Muscle layer of duodenum (tissue), 2 donors: ENCODE results near the gene AR.

Experiments used
- H3K27ac ChIP-seq: one replicate; pipeline ENCODE4 v1.7.0; 2013; ENCODE audit warnings: mild to moderate bottlenecking, low read length
- H3K27me3 ChIP-seq: one replicate; pipeline ENCODE4 v1.7.0; 2013; ENCODE audit warnings: low read depth, mild to moderate bottlenecking, control low read depth, low read length
- H3K36me3 ChIP-seq, 2 donors: one replicate each; pipeline ENCODE4 v1.7.0; 2013; ENCODE audit warnings: low read length in 2 of 2, control low read depth in 1 of 2, mild to moderate bottlenecking in 1 of 2; ENCODE audit not compliant: insufficient read depth in 2 of 2, control insufficient read depth in 1 of 2
- H3K4me1 ChIP-seq, 2 donors: one replicate each; pipeline ENCODE4 v1.7.0; 2013; ENCODE audit warnings: low read length in 2 of 2, mild to moderate bottlenecking in 2 of 2, control low read depth in 1 of 2, moderate library complexity in 1 of 2; ENCODE audit not compliant: insufficient read depth in 2 of 2, control insufficient read depth in 1 of 2
- H3K4me3 ChIP-seq, 2 donors: one replicate each; pipeline ENCODE4 v1.7.0; 2013; ENCODE audit warnings: low read length in 2 of 2, low read depth in 1 of 2, mild to moderate bottlenecking in 1 of 2
- H3K9me3 ChIP-seq, 2 donors: one replicate each; pipeline ENCODE4 v1.7.0; 2013; ENCODE audit warnings: low read length in 2 of 2, control low read depth in 1 of 2, mild to moderate bottlenecking in 1 of 2; ENCODE audit not compliant: control insufficient read depth in 1 of 2
- donor health status: healthy.

Gene AR

GRCh38 chrX:67544281-67545035, 637 bp downstream of the AR start:
- Histone ChIP-seq H3K4me3 (peak overlapping the region; percentile 44 to 64), H3K9me3 (no peaks in the 10 kb centered on the region), H3K4me1 (peaks cover 0 to 13% of the 10 kb centered on the region in 2 donors), H3K36me3 (no peaks in the 10 kb centered on the region), H3K27ac (no peak overlapping the region), H3K27me3 (no peaks in the 10 kb centered on the region)

GRCh38 chrX:67545036-67545821, 1.4 kb downstream of the AR start:
- Histone ChIP-seq H3K9me3 (no peaks in the 10 kb centered on the region), H3K4me3 (peak overlapping the region; percentile 55 to 60), H3K36me3 (no peaks in the 10 kb centered on the region), H3K4me1 (peaks cover 0 to 13% of the 10 kb centered on the region in 2 donors), H3K27me3 (no peaks in the 10 kb centered on the region), H3K27ac (no peak overlapping the region)

DNA sequence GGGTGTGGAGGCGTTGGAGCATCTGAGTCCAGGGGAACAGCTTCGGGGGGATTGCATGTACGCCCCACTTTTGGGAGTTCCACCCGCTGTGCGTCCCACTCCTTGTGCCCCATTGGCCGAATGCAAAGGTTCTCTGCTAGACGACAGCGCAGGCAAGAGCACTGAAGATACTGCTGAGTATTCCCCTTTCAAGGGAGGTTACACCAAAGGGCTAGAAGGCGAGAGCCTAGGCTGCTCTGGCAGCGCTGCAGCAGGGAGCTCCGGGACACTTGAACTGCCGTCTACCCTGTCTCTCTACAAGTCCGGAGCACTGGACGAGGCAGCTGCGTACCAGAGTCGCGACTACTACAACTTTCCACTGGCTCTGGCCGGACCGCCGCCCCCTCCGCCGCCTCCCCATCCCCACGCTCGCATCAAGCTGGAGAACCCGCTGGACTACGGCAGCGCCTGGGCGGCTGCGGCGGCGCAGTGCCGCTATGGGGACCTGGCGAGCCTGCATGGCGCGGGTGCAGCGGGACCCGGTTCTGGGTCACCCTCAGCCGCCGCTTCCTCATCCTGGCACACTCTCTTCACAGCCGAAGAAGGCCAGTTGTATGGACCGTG, 2.2 kb downstream of the AR start:
- peaks cover 0 to 13% of the 10 kb centered on the region in 2 donors for H3K4me1 ChIP-seq
- no peak overlapping the region for H3K27ac ChIP-seq
- peak overlapping the region; percentile 55 to 60 for H3K4me3 ChIP-seq
- H3K27me3 ChIP-seq: no peaks in the 10 kb centered on the region
- no peaks in the 10 kb centered on the region for H3K36me3 ChIP-seq
- H3K9me3 ChIP-seq: no peaks in the 10 kb centered on the region

- peak overlapping the region; percentile 23 for H3K27ac ChIP-seq
- H3K27me3 ChIP-seq: no peaks in the 10 kb centered on the region
- H3K9me3 ChIP-seq: no peaks in the 10 kb centered on the region
- no peaks in the 10 kb centered on the region for H3K36me3 ChIP-seq
- H3K4me3 ChIP-seq: peak overlapping the region; percentile 57 to 59
- peaks cover 0 to 13% of the 10 kb centered on the region in 2 donors for H3K4me1 ChIP-seq
Measured at GRCh38 chrX:67546496-67547423, 2.9 kb downstream of the AR start.

GRCh38 chrX:67555578-67556203, 11.9 kb downstream of the AR start:
- H3K27me3 ChIP-seq: no peaks in the 10 kb centered on the region

DNA sequence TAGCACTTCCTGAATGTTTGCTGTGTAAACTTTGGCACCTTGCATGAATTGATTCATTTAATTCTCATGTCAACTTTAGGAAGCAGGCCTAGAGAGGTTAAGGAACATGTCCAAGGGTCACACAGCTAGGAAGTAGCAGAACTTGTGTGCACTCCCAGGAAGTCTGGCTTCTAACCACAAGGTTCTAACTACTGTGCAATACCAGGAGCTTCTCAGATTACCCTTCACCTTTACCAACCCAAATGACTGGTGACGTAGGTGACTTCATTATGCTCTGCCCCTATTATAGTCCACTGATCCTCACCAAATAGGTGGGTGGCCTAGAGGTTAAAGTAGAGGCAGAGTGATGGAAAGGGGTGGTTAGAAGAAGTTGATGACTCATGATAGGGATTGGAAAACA, 14.4 kb downstream of the AR start:
- H3K4me3 ChIP-seq: no peak overlapping the region
- no peaks in the 10 kb centered on the region for H3K9me3 ChIP-seq
- H3K27ac ChIP-seq: no peak overlapping the region
- H3K36me3 ChIP-seq: no peaks in the 10 kb centered on the region
- H3K27me3 ChIP-seq: no peaks in the 10 kb centered on the region
- no peaks in the 10 kb centered on the region for H3K4me1 ChIP-seq

More at GRCh38 chrX:67555578-67556203, 11.9 kb downstream of the AR start:
- no peaks in the 10 kb centered on the region for H3K9me3 ChIP-seq
- H3K4me1 ChIP-seq: no peaks in the 10 kb centered on the region
- no peaks in the 10 kb centered on the region for H3K36me3 ChIP-seq
- H3K27ac ChIP-seq: no peak overlapping the region
- no peak overlapping the region for H3K4me3 ChIP-seq

DNA sequence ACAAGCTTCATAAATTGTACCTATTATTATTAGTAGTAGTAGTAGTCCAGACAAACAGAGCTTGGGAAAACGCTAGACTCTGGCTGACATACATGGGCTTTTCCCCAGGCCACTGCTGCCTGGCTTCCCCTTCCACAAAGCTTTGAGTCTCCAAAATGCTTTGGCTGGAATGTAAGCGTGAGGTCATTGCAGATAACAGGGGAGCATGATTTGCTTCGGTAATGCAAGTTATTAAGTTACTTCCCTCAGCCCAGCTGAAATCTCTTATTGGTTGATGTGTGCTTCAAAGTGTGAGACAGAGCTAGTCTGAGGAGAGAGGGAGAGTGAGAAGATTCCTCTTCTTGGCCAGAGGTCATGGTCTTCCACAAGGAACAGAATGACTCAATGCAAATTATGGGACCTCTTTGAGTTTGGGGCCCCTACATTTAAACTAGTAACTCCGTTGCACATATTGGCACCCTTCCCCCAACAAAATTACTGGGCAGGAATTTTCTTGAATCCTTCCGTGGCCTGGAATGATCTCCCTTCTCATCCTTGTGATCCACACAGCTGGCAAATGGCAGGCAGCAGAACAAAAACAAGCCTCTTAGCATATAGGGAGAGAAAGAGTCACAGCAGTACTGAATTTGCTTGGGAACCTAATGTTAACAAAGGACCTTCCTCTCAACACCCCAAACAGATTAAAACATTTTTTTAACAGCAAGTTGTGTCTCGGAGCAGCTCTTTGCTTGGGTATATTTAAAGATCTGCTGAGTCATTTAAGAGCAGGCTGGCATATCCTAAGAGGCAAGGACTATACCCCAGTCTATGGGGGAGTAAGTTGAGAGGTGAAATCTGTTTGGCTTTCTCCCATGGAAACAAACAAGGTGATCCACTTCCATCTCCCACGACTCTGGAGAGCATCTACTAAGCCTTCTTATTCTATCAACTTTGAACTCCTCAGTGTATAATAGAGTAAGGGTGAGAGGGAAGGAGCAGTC, 19.9 kb downstream of the AR start:
- H3K36me3 ChIP-seq: no peaks in the 10 kb centered on the region
- no peaks in the 10 kb centered on the region for H3K27me3 ChIP-seq
- no peak overlapping the region for H3K4me3 ChIP-seq
- no peak overlapping the region for H3K27ac ChIP-seq
- H3K4me1 ChIP-seq: no peaks in the 10 kb centered on the region
- no peaks in the 10 kb centered on the region for H3K9me3 ChIP-seq

DNA sequence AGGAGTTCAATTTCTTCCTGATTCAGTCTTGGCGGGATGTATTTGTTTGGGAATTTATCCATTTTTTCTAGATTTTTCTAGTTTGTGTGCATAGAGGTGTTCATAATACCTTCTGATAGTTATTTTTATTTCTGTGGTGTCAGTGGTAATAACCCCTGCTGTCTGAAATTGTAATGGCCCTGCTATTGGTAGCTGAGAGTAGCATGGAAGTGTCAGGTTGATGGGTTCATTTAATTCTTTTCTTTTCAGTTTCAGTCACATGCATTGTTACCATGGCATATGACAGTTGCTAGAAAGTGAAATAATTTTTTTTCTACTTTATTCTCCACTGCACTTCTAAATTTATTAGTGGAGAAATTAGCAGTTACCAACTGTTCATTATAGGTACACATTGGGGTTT, 20.7 kb downstream of the AR start:
- H3K36me3 ChIP-seq: no peaks in the 10 kb centered on the region
- H3K4me3 ChIP-seq: no peak overlapping the region
- H3K4me1 ChIP-seq: no peaks in the 10 kb centered on the region
- no peak overlapping the region for H3K27ac ChIP-seq
- no peaks in the 10 kb centered on the region for H3K9me3 ChIP-seq
- no peaks in the 10 kb centered on the region for H3K27me3 ChIP-seq

DNA sequence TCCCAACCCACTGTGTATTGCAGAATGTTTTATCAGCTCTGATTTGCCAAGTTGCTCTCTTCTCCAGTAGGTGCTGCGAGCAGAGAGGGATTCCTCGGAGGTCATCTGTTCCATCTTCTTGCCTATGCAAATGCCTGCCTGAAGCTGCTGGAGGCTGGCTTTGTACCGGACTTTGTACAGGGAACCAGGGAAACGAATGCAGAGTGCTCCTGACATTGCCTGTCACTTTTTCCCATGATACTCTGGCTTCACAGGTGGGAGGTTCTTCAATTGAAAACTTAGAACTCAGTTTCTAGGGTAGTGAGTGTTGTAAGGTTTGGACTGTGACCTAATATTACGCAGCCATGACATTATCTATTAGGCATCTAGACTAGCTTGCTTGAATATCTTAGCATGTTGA, 24.9 kb downstream of the AR start:
- no peaks in the 10 kb centered on the region for H3K27me3 ChIP-seq
- H3K4me1 ChIP-seq: no peaks in the 10 kb centered on the region
- H3K9me3 ChIP-seq: no peaks in the 10 kb centered on the region
- no peak overlapping the region for H3K27ac ChIP-seq
- H3K36me3 ChIP-seq: no peaks in the 10 kb centered on the region
- no peak overlapping the region for H3K4me3 ChIP-seq

GRCh38 chrX:67570839-67571238, 27.0 kb downstream of the AR start:
- H3K9me3 ChIP-seq: no peaks in the 10 kb centered on the region
- no peaks in the 10 kb centered on the region for H3K36me3 ChIP-seq
- no peaks in the 10 kb centered on the region for H3K4me1 ChIP-seq
- H3K4me3 ChIP-seq: no peak overlapping the region
- H3K27me3 ChIP-seq: no peaks in the 10 kb centered on the region
- no peak overlapping the region for H3K27ac ChIP-seq
